SJSA1 (cell line): ENCODE measurements around the gene FAM32A. TPM values are rescaled to one million over a fixed set of nuclear protein-coding genes. Genes with fewer than 3 reads are reported as not detected.

Experiments used
- DNase-seq, 2 experiments: peaks; one replicate each; pipeline ENCODE4 v3.0.0-alpha.2; 2015 to 2020; ENCODE audit warnings: low spot score in 2 of 2, low read depth in 1 of 2
- H3K27ac ChIP-seq: fragments of 250-450 bp; sonication (Bioruptor Pico); 2 replicates; pipeline ENCODE4 v1.5.1; 2020; ENCODE audit warnings: mild to moderate bottlenecking, moderate library complexity
- H3K27me3 ChIP-seq: fragments of 250-450 bp; sonication (Bioruptor Pico); replicated peaks from 2 replicates; pipeline ENCODE4 v1.5.1; 2020; ENCODE audit warnings: mild to moderate bottlenecking, moderate library complexity
- H3K36me3 ChIP-seq: fragments of 250-450 bp; sonication (Bioruptor Pico); 2 replicates; pipeline ENCODE4 v1.5.1; 2020; ENCODE audit warnings: mild to moderate bottlenecking
- H3K4me1 ChIP-seq: fragments of 250-450 bp; sonication (Bioruptor Pico); replicated peaks from 2 replicates; pipeline ENCODE4 v1.6.1; 2021; ENCODE audit warnings: mild to moderate bottlenecking
- H3K4me3 ChIP-seq: fragments of 250-450 bp; sonication (Bioruptor Pico); 2 replicates; pipeline ENCODE4 v1.5.1; 2020; ENCODE audit warnings: mild to moderate bottlenecking
- H3K9me3 ChIP-seq: fragments of 250-450 bp; sonication (Bioruptor Pico); replicated peaks from 2 replicates; pipeline ENCODE4 v1.5.1; 2020; ENCODE audit warnings: mild to moderate bottlenecking
- total RNA-seq: library from RNA; depleted of rRNA; stranded (reverse); fragments of >200 nt; shearing (Covaris generic); gene quantifications from 2 replicates; pipeline ENCODE4 v1.2.3, GENCODE V29; 2014

FAM32A gene
- total RNA-seq, 1 experiment from 2014 or later, result 133 TPM

DNA sequence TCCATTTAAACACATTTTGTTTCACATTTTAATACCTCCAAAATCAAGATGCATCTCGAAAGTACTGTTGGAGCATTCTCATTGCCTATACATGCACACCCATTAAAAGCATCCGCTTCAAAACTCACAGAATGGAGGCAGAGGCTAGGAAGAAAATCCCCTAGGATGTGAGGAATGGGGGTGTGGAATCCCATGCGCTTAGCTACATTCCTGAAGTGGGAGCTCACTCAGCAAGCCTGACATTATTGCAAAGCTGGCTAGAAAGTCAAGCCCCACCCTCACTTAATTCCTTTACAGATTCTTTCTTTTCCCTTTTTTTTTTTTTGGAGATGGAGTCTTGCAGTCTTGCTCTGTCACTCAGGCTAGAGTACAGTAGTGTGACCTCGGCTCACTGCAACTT lies 4.6 kb upstream of the FAM32A start:
- no peaks in the 10 kb centered on the region for H3K9me3 ChIP-seq
- DNase-seq, result peak; percentile 71 to 80
- H3K36me3 ChIP-seq, result no peaks in the 10 kb centered on the region
- H3K27ac ChIP-seq, result peak overlapping the region; percentile 53
- peaks cover 16% of the 10 kb centered on the region for H3K4me1 ChIP-seq
- no peak overlapping the region for H3K4me3 ChIP-seq
- no peaks in the 10 kb centered on the region for H3K27me3 ChIP-seq

DNA sequence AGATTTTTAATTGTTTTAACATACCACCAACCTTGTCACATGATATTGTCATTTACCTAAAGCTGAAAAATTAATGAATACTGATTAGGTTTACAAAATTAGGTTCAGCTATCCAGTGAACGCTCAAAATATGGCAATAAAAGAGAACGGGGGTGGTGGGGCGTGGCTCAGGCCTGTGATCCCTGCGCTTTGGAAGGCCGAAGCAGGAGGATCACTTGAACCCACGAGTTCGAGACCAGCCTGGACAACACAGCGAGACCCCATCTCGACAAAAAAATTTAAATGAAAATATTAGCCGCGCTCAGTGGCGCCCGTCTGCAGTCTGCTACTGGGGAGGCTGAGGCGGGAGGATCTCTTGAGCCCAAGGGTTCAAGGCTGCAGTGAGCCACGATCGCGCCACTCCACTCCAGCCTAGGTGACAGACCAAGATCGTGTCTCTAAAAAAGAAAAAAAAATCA lies 516 bp upstream of the FAM32A start:
- H3K4me3 ChIP-seq, result peak overlapping the region; percentile 59
- peaks cover 27% of the 10 kb centered on the region for H3K36me3 ChIP-seq
- H3K9me3 ChIP-seq, result no peaks in the 10 kb centered on the region
- no peaks in the 10 kb centered on the region for H3K27me3 ChIP-seq
- no peak for DNase-seq
- no peak overlapping the region for H3K27ac ChIP-seq
- H3K4me1 ChIP-seq, result peaks cover 22% of the 10 kb centered on the region

DNA sequence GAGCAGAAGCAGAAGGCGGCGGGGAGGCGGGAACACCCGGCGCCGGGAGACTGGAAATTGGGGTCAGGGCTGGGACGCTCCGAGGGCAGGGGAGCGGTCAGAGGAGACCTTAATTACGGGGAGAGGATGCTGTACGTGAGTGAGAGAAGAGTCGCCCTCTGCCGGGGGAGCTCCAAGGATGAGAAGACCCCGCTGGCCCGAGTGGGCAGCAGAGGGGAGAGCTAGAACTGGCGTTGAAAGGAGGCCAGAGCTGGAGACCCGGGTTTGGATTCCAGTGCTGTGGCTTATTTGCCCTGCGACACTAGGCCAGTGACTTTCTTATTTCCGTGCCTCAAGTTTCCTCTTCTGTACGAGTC lies 536 bp downstream of the FAM32A start:
- H3K27me3 ChIP-seq, result no peaks in the 10 kb centered on the region
- peaks cover 38% of the 10 kb centered on the region for H3K36me3 ChIP-seq
- no peaks in the 10 kb centered on the region for H3K9me3 ChIP-seq
- peaks cover 16% of the 10 kb centered on the region for H3K4me1 ChIP-seq
- H3K4me3 ChIP-seq, result peak overlapping the region; percentile 59
- DNase-seq, result peak; percentile 65 to 67
- peak overlapping the region; percentile 59 for H3K27ac ChIP-seq

DNA sequence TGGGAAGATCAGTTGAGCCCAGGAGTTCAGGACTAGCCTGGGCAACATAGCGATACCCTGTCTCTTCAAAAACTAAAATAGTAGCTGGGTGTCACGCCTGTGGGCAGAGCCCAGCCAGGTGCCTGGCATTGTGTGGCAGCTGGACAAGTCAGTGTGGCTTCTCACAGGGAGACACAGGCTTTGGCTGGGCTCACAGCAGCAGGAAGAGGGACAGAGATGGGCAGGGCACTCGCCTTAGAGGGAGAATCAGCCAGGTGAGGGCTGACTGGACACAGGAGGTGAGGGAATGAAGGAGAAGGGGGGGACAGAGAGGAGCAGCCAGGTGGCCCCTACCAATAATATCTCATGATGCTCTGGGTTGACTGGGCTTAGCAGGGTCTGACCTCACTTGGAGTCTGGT lies 3.3 kb downstream of the FAM32A start:
- Histone ChIP-seq H3K9me3 (no peaks in the 10 kb centered on the region), H3K4me3 (no peak overlapping the region), H3K36me3 (peaks cover 52% of the 10 kb centered on the region), H3K27ac (no peak overlapping the region), H3K4me1 (peaks cover 9% of the 10 kb centered on the region), H3K27me3 (no peaks in the 10 kb centered on the region)
- no peak for DNase-seq

DNA sequence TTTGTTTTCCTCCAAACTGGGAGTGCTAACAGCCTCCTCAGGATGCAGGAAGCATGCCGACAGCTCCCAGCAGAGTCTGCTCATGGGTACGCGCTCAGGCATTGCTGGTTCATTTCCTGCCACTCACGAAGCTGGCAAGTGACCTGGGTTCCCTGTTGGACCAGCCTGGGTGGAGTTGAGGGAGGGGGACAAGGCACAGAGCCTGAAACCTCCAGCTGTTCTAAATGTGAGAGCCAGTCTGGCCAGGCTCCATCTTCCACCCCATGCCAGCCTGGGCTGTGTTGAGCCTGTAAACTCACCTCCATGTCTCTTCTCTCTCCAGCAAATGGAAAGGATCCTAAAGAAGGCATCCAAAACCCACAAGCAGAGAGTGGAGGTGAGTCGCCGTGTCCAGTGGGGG lies 5.0 kb downstream of the FAM32A start:
- no peak for DNase-seq
- Histone ChIP-seq H3K27ac (no peak overlapping the region), H3K4me3 (no peak overlapping the region), H3K36me3 (peaks cover 52% of the 10 kb centered on the region), H3K4me1 (peaks cover 6% of the 10 kb centered on the region), H3K27me3 (no peaks in the 10 kb centered on the region), H3K9me3 (no peaks in the 10 kb centered on the region)

DNA sequence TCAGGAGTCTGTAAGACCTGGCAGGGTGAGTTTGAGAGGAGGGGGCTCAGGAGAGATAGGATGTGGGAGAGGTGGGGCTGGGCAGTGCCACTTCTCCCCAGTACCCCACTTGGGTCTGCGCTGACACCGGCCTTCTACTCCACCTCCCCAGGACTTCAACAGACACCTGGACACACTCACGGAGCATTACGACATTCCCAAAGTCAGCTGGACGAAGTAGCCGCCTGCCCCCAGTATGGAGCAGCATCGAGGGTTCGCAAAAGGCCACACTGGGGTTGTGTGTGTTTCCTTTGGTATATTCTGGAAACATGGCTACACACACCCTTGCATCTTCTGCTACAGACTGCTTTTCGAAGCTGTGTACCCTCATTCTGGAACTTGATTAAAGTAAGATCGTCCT lies 5.5 kb downstream of the FAM32A start:
- peaks cover 6% of the 10 kb centered on the region for H3K4me1 ChIP-seq
- peaks cover 52% of the 10 kb centered on the region for H3K36me3 ChIP-seq
- no peaks in the 10 kb centered on the region for H3K9me3 ChIP-seq
- no peak overlapping the region for H3K27ac ChIP-seq
- no peaks in the 10 kb centered on the region for H3K27me3 ChIP-seq
- no peak for DNase-seq
- no peak overlapping the region for H3K4me3 ChIP-seq

DNA sequence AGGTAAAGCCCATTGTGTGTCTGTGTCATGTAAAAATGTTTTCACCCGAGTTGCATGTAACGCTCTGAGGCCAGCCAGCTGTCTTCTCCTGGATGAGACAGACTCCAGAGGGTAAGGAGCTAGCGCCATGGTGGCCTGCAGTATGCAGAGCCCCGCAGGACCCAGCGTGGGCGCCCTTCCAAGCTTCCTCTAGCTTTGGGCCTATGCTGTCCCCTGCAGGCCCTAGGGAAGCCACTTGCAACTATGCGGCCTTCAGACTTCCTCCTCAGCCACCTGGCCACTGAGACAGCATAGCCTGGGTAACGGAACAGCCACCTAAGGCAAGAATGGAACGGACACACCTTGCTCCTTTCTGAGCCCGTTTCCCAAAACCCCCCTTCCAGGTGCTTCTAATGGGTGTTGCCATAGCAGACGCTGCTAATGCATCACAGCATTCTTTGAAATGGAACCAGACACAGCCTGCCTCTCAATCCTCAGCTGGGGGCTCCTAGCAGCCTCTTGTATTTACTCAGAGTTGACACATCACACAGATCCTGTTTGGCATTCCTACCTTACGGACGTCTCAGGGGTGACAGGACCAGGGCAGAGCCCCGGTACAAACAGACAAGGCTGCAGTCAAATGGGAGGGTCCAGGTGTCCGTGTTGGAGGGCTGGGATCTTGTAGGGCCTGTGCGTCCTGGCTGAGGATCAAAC lies 6.2 kb downstream of the FAM32A start:
- Histone ChIP-seq H3K9me3 (no peaks in the 10 kb centered on the region), H3K4me3 (no peak overlapping the region), H3K27me3 (no peaks in the 10 kb centered on the region), H3K27ac (no peak overlapping the region), H3K36me3 (peaks cover 52% of the 10 kb centered on the region), H3K4me1 (peaks cover 4% of the 10 kb centered on the region)
- no peak for DNase-seq

DNA sequence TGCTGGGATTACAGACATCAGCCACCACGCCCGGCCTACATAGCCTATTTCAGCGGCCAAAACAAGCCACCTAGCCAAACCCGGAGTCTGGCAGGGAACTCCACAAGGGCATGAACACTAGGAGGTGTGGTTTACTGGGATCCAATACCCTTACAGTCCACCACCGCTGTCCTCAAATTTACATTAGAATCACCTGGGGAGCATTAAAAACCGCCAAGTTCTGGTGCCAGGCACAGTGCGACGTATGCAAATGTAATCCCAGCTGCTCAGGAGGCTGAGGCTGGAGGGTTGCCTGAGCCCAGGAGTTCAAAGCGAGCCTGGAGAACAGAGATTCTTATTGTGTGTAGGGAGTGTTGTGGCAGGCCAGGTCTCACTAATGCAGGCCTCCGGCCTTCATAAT lies 8.3 kb downstream of the FAM32A start:
- Histone ChIP-seq H3K9me3 (no peaks in the 10 kb centered on the region), H3K4me3 (no peak overlapping the region)

DNA sequence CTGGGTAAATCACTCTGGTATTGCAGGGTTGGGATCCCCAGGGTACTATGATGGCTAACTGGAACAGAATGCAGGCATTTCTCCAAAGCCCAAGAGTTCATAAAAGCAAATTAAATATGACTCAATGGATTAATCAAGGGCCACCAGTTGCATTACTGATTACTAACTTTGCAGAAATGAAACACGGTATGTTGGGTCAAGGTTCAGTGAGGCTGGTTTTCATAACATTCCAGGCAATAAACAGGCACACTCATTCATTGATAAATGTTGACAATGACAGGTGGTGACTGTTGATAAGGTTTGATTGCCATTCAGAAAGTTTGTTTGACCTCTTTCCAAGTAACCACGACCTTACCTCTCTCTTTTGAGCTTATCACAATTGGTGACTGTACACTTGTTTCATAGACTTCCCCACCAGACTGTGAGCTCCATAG lies 12.0 kb downstream of the FAM32A start:
- Histone ChIP-seq H3K4me3 (peak overlapping the region; percentile 77), H3K4me1 (peaks cover 21% of the 10 kb centered on the region), H3K36me3 (peaks cover 31% of the 10 kb centered on the region), H3K9me3 (no peaks in the 10 kb centered on the region), H3K27ac (peak overlapping the region; percentile 69), H3K27me3 (no peaks in the 10 kb centered on the region)
- no peak for DNase-seq

More for the DNA sequence above, 8.3 kb downstream of the FAM32A start:
- Histone ChIP-seq H3K36me3 (peaks cover 40% of the 10 kb centered on the region), H3K27ac (no peak overlapping the region), H3K4me1 (peaks cover 13% of the 10 kb centered on the region), H3K27me3 (no peaks in the 10 kb centered on the region)
- DNase-seq, result no peak

DNA sequence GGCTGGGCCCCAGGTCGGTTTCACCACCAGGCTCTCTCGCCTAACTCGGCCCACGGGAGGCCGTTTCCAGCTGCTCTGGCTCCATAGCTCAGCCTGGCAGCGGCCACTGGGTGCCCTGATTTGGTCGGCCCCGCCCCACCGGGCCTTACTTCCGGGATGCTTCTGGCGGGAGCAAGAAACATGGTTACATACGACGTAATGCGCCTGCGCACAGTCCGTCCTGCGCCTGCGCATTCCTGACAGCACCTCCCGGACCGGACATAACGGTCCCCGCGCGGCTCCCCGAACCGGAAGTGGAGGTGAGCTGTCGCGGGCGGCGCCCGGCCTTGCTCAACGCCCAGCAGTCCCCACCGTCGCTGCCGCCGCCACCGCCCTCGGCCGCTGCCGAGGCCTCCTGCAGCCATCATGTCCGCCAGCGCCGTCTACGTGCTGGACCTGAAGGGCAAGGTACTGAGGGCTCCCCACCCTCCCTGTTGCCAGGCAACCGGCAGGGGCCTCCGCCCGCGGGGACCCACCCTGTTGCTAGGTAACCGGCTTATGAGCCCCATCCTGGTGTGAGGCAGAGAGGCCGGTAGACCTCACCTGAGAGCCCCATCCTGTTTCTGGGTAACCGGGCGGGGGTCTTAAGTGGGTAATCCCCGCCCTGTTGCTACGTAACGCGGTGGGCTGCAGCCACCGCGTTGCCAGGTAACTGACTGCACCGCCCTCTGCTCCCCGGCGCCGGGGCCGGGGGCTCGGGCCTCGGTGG lies 12.6 kb downstream of the FAM32A start, which contains the start of gene AP1M1:
Gene AP1M1, plus strand, starts transcription at position 290 of the 748 bp plus-strand sequence. Its CDS starts 116 bp downstream, at position 406.
- H3K4me3 ChIP-seq, result peak within 1 kb of the TSS; percentile 77
- peak; percentile 93 to 99 for DNase-seq
- peaks cover 35% of the 10 kb centered on the region for H3K36me3 ChIP-seq
- peaks cover 21% of the 10 kb centered on the region for H3K4me1 ChIP-seq
- H3K9me3 ChIP-seq, result no peaks in the 10 kb centered on the region
- peak within 1 kb of the TSS; percentile 69 for H3K27ac ChIP-seq
- H3K27me3 ChIP-seq, result no peaks in the 10 kb centered on the region

DNA sequence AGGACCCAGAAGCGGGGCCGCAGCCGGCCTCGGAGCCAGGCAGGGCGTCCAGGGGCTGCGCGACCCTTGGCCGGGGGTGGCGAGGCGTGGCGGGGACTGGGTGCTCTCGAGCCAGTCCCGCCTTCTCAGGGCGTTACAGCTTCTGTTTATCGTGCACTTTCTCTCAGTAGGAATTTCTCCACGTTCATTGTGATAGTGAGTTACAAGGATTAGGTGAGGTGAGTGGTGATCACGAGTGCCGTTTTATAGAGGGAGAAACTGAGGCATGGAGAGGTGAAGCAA lies 13.1 kb downstream of the FAM32A start:
- H3K4me1 ChIP-seq, result peaks cover 21% of the 10 kb centered on the region
- peak in 1 of 2 experiments; percentile 15 for DNase-seq

DNA sequence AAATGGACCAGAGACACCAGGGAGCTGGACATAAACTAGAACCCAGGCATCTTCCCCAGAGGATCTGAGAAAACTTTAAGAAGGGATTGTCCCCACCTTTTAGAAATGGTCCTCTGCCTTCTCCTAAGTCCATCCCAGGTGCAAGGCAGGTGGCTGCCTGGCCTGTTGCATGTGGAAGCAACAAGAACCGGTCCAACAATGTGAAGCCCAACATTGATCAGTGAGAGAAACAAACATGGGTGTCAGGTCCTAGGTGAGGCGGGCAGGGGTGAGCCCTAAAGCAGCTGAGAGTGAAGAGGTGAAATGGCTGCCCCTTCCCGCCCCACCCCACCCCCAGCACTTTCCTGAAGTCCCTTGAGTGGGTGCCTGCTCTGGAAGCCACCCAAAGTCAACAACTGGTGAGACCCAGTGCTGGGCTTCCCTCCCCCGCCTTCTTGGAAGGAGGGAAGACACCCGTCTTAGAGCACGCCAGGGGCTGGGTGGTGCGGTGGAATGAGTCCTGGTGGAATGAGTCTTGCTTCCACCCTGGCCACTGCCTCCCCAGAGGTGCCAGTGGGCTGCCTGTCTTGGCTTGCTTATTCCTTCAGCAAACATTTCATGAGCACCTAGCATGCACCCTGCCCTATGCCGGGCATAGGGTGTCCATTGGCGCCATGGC lies 14.2 kb downstream of the FAM32A start:
- Histone ChIP-seq H3K27ac (no peak overlapping the region), H3K4me1 (peaks cover 21% of the 10 kb centered on the region), H3K27me3 (no peaks in the 10 kb centered on the region), H3K36me3 (peaks cover 51% of the 10 kb centered on the region), H3K4me3 (no peak overlapping the region), H3K9me3 (no peaks in the 10 kb centered on the region)
- no peak for DNase-seq

More for the DNA sequence above, 13.1 kb downstream of the FAM32A start:
- Histone ChIP-seq H3K9me3 (no peaks in the 10 kb centered on the region), H3K36me3 (peaks cover 41% of the 10 kb centered on the region), H3K27ac (peak overlapping the region; percentile 69), H3K27me3 (no peaks in the 10 kb centered on the region), H3K4me3 (peak overlapping the region; percentile 77)

DNA sequence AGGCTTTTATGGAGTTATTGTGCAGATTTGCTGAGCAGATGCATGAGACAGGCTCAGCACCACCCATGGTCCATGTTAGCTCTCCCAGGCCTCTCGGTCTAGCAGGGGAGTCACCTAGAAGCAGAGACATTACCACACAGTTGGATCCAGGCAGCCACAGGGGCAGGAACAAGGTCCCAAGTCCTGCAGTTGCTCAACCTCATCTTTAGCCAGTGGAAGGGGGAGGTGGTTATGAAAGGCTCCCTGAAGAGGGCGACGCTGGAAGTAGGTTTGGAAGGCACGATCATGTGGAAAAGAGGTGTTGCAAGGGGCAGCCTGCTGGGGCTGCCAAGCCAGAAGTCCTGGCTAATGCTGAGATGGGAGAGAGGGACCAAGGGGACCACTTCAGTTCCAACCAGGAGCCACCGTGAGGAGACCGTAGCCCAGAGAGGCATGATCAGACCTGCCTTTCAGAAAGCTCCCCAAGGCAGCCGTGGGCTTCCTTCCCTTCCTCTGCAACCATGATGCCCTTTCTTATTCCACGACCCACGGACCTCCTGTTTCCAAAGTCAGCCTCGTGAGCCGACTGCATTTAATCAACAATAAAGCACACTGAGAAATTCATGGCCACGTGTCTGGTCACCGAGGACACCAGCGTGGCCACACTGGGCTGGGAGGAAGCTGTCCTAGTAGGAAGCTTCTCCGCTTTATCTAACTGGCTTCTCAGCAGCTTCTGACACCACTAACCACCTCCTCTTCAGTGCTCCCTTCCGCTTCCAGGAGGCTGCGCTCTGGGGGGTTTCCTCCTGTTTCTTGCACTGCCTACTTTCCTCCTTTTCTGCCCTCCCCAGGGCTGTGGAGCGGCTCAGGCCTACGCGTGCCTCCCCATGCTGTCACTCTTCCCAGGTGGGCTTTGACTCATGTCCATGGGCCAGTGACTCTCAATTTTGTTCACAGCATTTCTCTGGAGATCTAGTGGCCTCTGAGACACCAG lies 15.1 kb downstream of the FAM32A start:
- DNase-seq, result no peak
- H3K9me3 ChIP-seq, result no peaks in the 10 kb centered on the region
- no peak overlapping the region for H3K27ac ChIP-seq
- no peaks in the 10 kb centered on the region for H3K27me3 ChIP-seq
- no peak overlapping the region for H3K4me3 ChIP-seq
- peaks cover 21% of the 10 kb centered on the region for H3K4me1 ChIP-seq
- peaks cover 59% of the 10 kb centered on the region for H3K36me3 ChIP-seq
